Nephron (organoid): Measurements from ENCODE around the gene EEPD1.

Source experiments
- H3K27ac Mint-ChIP-seq, 3 experiments: 2 replicates each; pipeline ENCODE4 v1.8.0; 2020; ENCODE audit warnings: mixed read lengths in 3 of 3, mild to moderate bottlenecking in 2 of 3, moderate library complexity in 1 of 3
- H3K27me3 Mint-ChIP-seq: 2 replicates; pipeline ENCODE4 v1.8.0; 2021; ENCODE audit warnings: low read depth, mild to moderate bottlenecking, moderate library complexity, mixed read lengths
- H3K36me3 Mint-ChIP-seq: 2 replicates; pipeline ENCODE4 v1.8.0; 2020; ENCODE audit warnings: low read depth, mixed read lengths
- H3K4me1 Mint-ChIP-seq: 2 replicates; pipeline ENCODE4 v1.8.0; 2020; ENCODE audit warnings: mixed read lengths
- H3K4me3 Mint-ChIP-seq, 3 experiments: 2 replicates each; pipeline ENCODE4 v1.8.0; 2020; ENCODE audit warnings: mild to moderate bottlenecking in 3 of 3, mixed read lengths in 3 of 3, moderate library complexity in 2 of 3
- H3K9me3 Mint-ChIP-seq: 2 replicates; pipeline ENCODE4 v1.8.0; 2020; ENCODE audit warnings: mixed read lengths
- CTCF ChIP-seq, 3 experiments: fragments of 200-600 bp; sonication (generic); IDR thresholded peaks; one replicate each; pipeline ENCODE4 v1.5.0; 2021; ENCODE audit warnings: antibody characterized with exemption in 3 of 3; ENCODE audit not compliant: unreplicated experiment in 3 of 3

Gene EEPD1

GRCh38 chr7:36276428-36277248 lies 123.6 kb downstream of the EEPD1 start:
- Mint-ChIP-seq H3K4me3 (no peak overlapping the region), H3K27me3 (no peaks in the 10 kb centered on the region), H3K27ac (peak overlapping the region in 2 of 3 experiments; percentile 54 to 87), H3K9me3 (no peaks in the 10 kb centered on the region), H3K4me1 (peaks cover 52% of the 10 kb centered on the region), H3K36me3 (no peaks in the 10 kb centered on the region)
- no peak for TF ChIP-seq CTCF (IDR thresholded peaks at IDR 0.05; ENCODE audit: unreplicated experiment in 3 of 3)

DNA sequence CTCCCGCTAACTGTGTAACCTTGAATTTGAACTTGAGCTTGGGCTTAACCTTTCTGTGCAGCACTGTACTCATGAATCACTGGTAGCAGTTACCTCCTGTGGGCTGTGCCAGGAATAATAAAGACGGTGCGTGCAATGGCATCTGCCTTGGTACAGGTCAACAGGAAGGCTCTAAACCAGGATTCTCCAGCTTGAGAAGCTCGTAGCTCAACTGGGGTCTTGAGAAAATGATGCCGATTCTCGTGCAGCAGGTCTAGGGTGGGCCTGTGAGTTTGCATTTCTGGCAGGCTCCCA lies 124.1 kb downstream of the EEPD1 start:
- Mint-ChIP-seq H3K4me1 (peaks cover 58% of the 10 kb centered on the region), H3K36me3 (no peaks in the 10 kb centered on the region), H3K27ac (peak overlapping the region; percentile 13 to 87 (median 48)), H3K27me3 (no peaks in the 10 kb centered on the region), H3K9me3 (no peaks in the 10 kb centered on the region), H3K4me3 (no peak overlapping the region)
- TF ChIP-seq CTCF (IDR thresholded peaks at IDR 0.05; ENCODE audit: unreplicated experiment in 3 of 3): no peak

DNA sequence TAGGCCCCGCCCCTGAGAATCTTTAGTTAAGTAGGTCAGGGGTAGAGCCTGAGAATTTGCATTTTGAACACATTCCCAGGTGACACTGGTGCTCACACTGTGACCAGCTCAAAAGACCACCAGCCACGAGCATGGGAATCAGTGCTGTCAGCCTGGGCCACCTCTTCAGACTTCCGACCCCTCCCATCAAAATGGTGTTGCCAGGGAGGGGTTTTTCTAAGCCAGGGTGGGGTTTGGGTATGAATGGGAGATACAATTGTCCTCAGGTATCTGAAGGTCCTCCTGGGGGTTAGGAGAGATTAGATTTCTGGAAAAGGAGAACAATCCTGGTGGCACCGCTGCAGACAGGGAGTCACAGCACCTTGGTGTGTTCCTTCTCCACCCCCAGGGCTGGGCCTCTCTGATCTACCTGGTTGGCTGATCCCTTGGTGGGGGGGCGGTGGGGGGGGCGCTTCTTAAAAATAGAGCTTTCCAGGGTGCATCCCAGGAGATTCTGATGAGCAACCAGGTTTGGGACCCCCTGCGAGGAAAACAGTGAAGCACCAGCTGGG lies 125.1 kb downstream of the EEPD1 start:
- TF ChIP-seq CTCF (IDR thresholded peaks at IDR 0.05; ENCODE audit: unreplicated experiment in 3 of 3): no peak
- Mint-ChIP-seq H3K4me1 (peaks cover 57% of the 10 kb centered on the region), H3K27ac (peak overlapping the region; percentile 87 to 95 (median 89)), H3K36me3 (no peaks in the 10 kb centered on the region), H3K27me3 (no peaks in the 10 kb centered on the region), H3K9me3 (no peaks in the 10 kb centered on the region), H3K4me3 (no peak overlapping the region)

DNA sequence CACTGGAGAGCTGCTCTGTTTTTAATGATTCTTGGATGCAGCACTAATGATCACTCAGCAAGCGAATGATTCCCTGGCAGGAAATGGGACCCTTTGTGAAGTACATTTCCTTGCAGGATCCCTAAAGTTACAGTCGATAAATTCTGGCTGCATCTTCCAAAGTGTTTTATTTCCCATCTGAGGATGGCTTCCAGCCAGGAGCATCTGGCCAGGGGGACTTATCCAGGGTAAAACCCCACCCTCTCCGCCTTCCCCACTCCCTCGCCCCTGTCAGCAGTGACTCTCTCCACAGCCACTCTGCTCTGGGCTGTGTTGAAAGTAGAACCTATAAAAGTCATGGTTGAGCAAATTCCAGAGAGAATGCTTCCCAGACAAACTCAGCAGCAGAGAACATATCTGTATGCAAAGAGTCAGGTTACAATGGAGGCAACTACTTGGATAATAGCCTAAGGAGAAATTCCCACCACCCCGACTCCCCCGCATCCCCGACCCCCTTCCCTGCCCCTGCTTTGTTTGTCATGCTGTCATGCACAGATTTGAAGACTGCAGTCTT lies 125.6 kb downstream of the EEPD1 start:
- Mint-ChIP-seq H3K27me3 (peaks cover 1% of the 10 kb centered on the region), H3K27ac (peak overlapping the region; percentile 87 to 95 (median 89))
- TF ChIP-seq CTCF (IDR thresholded peaks at IDR 0.05; ENCODE audit: unreplicated experiment in 3 of 3): no peak

GRCh38 chr7:36279200-36279925 lies 126.3 kb downstream of the EEPD1 start:
- no peaks in the 10 kb centered on the region for H3K36me3 Mint-ChIP-seq
- peak overlapping the region in 1 of 3 experiments; percentile 7 for H3K4me3 Mint-ChIP-seq
- peaks cover 8% of the 10 kb centered on the region for H3K27me3 Mint-ChIP-seq
- TF ChIP-seq CTCF (IDR thresholded peaks at IDR 0.05; ENCODE audit: unreplicated experiment in 3 of 3): no peak
- H3K27ac Mint-ChIP-seq: peak overlapping the region; percentile 87 to 95 (median 89)
- H3K9me3 Mint-ChIP-seq: no peaks in the 10 kb centered on the region
- H3K4me1 Mint-ChIP-seq: peaks cover 54% of the 10 kb centered on the region

More for the DNA sequence above, 125.6 kb downstream of the EEPD1 start:
- no peaks in the 10 kb centered on the region for H3K36me3 Mint-ChIP-seq
- peak overlapping the region in 2 of 3 experiments; percentile 7 to 60 for H3K4me3 Mint-ChIP-seq
- peaks cover 52% of the 10 kb centered on the region for H3K4me1 Mint-ChIP-seq
- no peaks in the 10 kb centered on the region for H3K9me3 Mint-ChIP-seq
